ENCODE results near the gene S100A14.
"Not testable (repeated sequence)": the region's sequence is repeated elsewhere in the genome, so short reads cannot be mapped to it uniquely, and the experiment has no call there.

Gene S100A14

GRCh38 chr1:153578936-153579335, 37.2 kb downstream of the S100A14 start:
- H3K4me3 ChIP-seq = no peak overlapping the region
- TF ChIP-seq CTCF (IDR thresholded peaks at IDR 0.05) = no peak
- no peak overlapping the region for H3K27ac ChIP-seq
- no peak for DNase-seq (ENCODE audit: low spot score)

GRCh38 chr1:153578490-153578889, 37.6 kb downstream of the S100A14 start:
- no peak for TF ChIP-seq CTCF (IDR thresholded peaks at IDR 0.05)
- Histone ChIP-seq H3K27ac (no peak overlapping the region), H3K4me3 (no peak overlapping the region)
- DNase-seq (ENCODE audit: low spot score) = no peak

GRCh38 chr1:153577624-153578051, 38.5 kb downstream of the S100A14 start:
- Histone ChIP-seq H3K4me3 (no peak overlapping the region), H3K27ac (no peak overlapping the region)
- TF ChIP-seq CTCF (IDR thresholded peaks at IDR 0.05) = no peak
- no peak for DNase-seq (ENCODE audit: low spot score)

GRCh38 chr1:153577138-153577537, 39.0 kb downstream of the S100A14 start:
- Histone ChIP-seq H3K4me3 (no peak overlapping the region), H3K27ac (no peak overlapping the region)
- no peak for TF ChIP-seq CTCF (IDR thresholded peaks at IDR 0.05)
- DNase-seq (ENCODE audit: low spot score) = no peak

GRCh38 chr1:153575497-153575896, 40.6 kb downstream of the S100A14 start:
- not testable (repeated sequence) for DNase-seq (ENCODE audit: low spot score); H3K27ac ChIP-seq; H3K4me3 ChIP-seq

GRCh38 chr1:153575081-153575491, 41.0 kb downstream of the S100A14 start:
- DNase-seq (ENCODE audit: low spot score); H3K4me3 ChIP-seq; H3K27ac ChIP-seq: not testable (repeated sequence)

GRCh38 chr1:153573351-153573750, 42.8 kb downstream of the S100A14 start:
- Histone ChIP-seq H3K4me3 (no peak overlapping the region), H3K27ac (peak overlapping the region; percentile 64 to 82)
- DNase-seq (ENCODE audit: low spot score) = no peak
- TF ChIP-seq CTCF (IDR thresholded peaks at IDR 0.05) = no peak

GRCh38 chr1:153572569-153573015, 43.5 kb downstream of the S100A14 start:
- Histone ChIP-seq H3K4me3 (no peak overlapping the region), H3K27ac (peak overlapping the region; percentile 64 to 82)
- peak; percentile 77 for TF ChIP-seq CTCF (IDR thresholded peaks at IDR 0.05)
- DNase-seq (ENCODE audit: low spot score) = peak; percentile 88

Measured in coronary artery (tissue), 2 donors.